GM18861 (cell line): ENCODE data around the gene RERE.
A peak's percentile ranks its signal among the peaks of the same experiment; 100 is the strongest.

Experiments used
- ATAC-seq: cut with Tn5 transposase; IDR thresholded peaks from one replicate; pipeline ENCODE4 v1.9.1; 2021; ENCODE audit not compliant: unreplicated experiment

Gene RERE

DNA sequence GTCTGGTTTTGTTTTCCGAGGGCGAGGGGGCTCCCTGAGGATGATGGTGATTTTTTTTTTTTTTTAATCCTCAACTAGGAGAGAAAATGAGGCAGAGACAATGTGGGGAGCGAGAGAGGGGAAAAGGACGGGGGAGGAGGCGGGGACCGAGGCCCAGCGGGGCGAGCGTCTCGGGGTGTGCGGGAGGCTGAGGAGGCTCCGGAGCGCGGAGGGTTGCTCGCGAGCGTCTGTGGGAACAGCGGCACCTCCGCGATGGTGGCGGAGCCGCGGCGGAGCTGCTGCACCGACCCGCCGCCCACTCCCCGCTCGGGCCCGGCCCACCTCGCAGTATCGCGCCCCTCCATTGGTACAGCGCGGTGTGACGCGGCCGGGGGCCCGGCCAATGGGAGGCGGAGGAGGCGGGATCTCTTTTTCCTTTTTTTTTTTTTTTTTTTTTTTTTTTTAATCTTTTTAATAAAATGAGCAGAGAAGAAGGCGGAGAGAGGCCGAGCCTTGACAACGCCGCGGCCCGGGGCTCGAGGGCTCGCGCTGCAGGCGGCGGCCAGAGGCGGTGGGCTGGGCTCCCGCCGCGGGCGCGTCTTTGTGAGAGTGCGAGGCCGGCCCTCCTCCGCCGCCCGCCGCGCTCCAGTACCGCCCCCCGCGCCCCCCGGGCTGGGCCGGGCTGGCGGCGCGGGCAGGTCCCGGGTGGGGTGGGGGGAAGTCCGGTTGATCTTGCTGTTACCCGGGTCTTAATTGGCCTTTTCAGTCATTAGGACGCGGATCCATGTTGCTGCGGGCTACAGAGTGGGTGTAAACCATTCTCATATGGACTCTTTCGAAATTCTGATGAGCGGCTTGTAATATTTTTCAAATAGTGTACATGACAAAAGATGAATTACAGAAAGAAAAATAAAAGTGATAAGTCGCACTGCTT, at the start of gene RERE:
TSS of gene RERE (minus strand) at position 229 of the 913 bp plus-strand sequence.
- peak; percentile 83 for ATAC-seq

DNA sequence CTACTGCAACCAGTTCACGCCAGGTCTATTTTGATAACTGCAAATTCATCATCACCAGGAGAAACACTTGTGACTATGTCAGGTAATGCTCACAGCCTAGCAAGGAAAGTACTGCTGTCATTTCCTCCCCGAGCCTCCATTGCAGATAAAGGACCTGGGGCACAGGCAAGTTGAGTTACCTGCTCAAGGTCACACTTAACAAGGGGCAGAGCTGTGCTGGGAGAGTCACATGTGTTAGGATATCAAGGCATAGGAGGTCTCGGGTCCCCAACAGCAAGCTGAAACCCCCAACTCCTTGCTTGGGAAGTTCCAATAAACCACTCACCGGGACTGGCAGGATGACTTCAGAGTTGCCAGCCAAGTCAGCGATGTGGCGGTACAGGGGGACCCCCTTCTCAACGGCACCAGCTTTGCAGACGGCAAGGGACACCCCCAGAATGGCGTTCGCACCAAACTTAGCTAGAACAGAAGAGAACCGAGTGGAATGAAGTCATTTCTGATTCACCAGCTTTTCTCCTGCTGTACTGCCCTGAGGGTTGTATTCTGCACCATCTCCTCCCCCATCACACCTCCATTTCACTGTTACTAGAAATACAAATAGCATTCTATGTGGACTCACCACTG, 49.5 kb upstream of the RERE start:
- ATAC-seq: no peak

DNA sequence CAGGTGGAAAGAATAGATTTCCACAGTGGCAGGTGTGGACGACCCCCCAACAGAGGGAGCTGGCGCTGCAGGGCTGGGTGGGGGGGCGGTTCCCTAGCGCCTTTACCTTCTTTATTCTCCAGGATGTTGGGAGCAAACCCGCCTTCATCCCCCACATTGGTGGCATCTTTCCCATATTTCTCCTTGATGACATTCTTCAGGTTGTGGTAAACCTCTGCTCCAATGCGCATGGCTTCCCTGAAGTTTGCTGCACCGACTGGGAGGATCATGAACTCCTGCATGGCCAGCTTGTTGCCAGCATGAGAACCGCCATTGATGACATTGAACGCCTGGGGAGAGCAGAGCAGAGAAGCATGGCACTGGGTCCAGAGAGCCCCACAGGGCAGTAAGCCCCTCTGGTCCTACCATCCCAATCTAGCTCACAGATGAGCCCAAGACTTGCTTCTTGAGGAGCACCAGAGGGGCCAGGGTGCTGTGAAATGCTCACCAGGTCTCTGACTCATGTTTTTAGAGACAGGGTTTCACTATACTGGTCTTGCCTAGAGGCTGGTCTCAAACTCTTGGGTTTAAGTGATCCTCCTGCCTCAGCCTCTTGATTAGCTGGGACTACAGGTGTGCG, 48.8 kb upstream of the RERE start:
- ATAC-seq: no peak

DNA sequence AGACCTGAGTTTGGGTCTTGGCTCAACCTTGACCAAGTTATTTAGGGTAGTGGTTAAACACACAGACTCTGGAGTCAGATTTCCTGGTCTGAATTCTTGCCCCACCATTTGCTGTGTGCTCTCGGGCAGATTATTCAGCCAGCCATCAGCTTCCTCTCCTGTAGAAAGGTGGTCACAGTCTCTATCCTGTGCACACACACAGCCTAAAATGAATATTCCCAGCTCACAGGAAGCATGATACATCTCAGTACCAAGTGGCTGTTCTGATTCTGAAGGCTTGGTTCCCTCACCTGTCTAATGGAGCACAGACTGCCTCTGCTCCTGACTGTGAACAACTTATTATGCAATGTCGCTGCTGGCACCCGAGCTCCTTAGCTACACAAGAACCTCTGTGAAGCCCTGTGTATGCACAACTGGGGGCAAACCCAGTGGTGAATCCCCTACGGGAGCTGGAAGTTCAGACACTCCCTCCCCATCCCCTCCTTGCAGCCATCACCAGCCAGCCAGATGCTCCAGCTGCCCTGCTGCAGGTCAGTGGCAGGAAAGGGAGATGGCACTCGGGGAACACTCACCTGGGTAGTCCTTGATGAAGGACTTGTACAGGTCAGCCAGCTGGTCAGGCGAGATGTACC, 47.4 kb upstream of the RERE start:
- ATAC-seq: no peak

DNA sequence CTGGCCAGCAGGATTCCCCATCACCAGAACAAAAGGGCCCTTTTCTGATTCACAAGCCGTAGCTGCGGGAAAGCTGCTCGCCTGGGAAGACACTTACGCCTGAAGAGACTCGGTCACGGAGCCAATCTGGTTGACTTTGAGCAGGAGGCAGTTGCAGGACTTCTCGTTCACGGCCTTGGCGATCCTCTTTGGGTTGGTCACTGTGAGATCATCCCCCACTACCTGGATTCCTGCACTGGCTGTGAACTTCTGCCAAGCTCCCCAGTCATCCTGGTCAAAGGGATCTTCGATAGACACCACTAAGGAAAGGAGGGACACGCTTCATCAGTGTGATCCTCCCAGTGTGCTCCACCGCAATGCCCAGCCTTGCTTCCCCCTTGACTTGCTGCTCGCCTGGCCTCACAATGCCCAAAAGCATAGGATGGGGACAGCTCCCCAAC, 46.4 kb upstream of the RERE start:
- ATAC-seq: no peak

DNA sequence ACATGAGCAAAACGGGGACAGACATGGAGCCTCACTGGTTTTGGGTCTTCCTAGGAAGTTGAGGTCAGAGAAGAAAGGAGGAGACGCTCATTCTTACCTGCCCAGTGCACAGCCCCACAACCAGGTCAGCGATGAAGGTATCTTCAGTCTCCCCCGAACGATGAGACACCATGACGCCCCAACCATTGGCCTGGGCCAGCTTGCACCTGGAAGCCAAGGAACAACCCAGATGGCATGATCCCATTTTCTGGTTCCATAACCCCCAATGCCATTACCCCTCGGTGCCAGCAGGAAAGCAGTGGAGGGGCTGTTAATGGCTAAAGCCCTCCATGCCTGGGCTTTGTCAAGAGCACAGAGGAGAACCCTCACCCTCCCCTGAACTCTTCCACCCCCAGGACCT, 45.7 kb upstream of the RERE start:
- ATAC-seq: no peak

DNA sequence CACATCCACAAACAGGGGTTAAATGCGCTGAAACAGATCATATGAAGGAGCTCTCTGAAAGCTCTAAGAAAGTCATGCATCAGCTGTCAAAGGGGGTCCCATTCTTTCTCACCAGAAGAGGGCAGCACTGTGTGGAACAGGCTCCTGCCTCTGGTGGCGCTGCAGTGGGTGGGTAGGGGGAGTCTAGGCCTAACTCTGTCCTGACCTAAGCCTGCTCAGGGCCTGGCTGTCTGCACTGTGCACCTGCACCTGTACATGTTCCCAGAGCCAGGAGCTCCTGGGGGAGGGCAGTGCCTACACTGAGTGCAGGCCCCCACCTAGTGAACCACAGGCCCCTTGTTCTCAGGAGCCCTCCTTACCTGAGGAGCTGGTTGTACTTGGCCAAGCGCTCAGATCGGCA, 45.1 kb upstream of the RERE start:
- ATAC-seq: no peak

DNA sequence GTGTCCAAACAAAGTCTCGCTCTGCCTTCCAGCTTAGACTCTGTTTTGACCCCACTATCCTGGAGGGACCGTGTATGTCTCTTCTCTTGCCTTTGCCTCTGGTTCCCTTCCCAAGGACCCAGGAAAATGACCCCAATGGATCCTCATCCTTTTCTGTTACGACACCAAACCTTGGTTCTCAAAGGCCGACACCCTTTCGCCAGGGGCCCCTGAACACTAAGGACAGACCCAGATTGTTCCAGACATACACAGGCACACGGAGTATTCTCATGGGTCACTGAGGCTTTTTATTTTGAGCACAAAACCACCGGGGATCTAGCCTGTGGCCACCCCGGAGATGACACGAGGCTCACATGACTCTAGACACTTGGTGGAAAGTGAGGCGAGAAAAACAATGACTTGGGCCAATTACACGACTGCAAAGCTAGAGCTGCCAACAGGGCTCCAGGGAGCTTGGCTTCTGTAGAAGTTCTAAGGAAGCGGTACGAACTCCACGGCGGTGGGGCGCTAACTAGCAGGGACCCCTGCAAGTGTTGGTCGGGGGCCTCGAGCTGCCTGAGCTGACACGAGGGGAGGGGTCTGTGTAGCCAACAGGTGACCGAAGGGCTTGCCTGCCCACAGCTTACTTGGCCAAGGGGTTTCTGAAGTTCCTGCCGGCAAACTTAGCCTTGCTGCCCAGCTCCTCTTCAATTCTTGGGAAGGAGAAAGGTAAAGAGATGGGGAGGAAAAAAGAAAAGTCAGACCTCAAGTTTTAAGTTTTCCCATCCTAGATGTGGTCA, 43.5 kb upstream of the RERE start:
- ATAC-seq: no peak

DNA sequence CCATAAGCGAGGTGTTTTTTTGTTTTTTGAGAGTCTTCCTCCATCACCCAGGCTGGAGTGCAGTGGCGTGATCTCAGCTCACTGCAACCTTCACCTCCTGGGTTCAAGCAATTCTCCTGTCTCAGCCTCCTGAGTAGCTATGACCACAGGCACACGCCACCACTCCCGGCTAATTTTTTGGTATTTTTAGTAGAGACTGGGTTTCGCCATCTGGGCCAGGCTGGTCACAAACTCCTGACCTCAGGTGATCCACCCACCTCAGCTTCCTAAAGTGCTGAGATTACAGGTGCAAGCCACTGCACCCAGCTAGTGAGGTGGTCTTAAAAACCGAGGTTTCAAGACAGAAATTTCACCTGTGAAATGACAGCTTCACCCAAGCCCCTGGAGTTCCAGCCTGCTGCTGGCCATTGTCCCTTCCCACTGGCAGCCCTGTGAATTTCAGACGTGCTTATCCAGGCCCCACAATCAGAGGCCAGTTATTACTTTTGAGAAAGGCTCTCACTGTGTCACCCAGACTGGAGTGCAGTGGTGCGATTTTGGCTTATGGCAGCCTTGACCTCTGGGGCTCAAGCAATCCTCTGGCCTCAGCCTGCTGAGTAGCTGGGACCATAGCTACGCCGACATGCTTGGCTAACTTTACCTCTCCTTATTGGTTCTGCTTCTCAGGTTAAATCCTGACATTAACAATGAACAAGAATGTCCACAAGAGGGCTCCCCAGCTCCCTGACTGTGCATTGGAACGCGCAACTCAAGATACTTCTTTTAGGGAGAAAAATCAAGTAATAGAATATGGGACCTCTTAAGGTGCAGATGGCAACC, 41.7 kb upstream of the RERE start:
- peak; percentile 42 for ATAC-seq

DNA sequence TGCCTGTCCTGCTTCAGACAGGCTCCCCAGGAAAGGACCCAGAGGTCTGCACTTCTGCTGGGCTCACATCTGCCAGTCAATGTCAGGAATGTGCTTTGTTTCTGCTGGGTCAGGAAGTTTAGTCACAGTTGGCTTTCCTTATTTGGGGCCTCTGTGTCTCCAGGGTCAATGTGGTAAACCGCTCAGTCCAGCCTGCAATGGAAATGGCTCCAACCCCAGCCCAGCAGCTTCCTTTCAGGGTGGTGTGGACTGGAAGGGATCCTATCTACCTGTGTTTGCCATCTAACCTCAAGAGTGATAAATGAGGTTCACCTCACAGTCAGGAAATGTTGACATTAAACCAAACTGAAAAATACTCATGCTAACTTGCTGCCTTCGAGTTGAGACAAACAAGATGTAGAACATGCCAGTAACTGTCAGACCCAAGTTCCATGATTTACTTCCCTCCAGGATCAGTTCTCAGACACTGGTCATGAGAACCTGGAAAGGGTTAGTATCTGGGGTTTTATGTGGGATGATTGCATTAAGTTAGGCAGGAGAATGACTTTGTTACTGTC, 40.8 kb upstream of the RERE start:
- ATAC-seq: no peak

DNA sequence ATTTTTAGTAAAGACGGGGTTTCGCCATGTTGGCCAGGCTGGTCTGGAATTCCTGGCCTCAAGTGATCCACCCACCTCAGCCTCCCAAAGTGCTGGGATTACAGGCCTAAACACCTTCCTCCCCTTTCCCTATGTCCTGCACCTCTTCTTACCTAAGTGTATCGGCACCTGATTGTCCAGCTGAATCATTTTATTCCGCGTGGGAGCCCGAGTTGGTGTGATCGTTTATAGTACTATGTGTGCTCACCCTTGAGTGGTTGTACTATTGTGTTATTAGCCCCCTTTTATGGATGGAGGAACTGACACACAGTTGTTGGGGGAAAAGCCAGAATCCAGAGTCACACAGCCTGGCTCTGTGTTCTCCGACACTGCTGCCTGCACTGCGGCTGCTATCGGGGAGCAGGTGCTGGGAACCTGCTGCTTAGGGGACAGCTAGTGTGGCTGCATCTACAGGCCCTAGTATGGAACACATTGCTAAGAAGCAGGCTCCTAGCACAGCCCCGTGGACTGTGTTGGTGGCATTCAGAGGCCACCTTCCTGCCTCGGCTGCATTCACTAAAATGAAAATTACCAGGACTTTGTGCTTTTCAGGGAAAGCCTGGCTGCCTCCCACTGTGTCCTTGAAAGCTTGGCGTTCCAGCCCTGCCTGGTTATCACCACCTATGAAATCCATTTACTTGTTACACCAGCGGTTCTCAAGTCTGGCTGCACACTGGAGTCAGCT, 39.4 kb upstream of the RERE start:
- no peak for ATAC-seq

DNA sequence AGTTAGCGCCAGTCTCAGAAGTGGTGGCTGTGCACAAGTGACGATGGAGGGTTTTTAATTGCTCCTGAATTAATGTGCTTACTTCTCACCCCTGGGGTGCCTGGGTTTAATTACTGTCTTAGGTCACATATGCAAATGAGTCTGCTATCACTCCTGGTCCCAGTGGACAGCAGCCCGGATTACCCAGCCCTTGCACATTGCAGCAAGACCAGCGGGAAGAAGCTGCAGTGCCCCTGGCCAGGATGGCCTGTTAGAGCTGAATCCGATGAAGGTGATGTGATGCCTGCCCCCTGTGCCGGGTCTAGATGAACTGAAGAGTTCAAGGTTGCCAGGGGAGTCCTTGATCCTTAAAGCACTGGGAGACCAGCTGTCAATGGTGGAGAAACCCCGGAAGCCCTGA, 36.8 kb upstream of the RERE start:
- no peak for ATAC-seq

DNA sequence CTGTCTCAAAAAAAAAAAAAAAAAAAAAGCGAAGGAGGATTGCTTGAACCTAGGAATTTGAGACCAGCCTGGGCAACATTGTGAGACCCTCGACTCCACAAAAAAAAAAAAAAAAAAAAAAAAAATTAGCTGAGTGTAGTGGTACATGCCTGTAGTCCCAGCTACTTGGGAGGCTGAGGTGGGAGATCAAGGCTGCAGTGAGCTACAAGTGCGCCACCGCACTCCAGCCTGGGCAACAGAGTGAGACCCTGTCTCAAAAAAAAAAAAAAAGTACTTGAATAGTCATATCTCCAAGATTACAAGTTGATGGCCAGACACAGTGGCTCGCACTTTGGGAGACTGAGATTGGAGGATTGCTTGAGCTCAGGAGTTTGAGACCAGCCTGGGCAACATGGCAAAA, 33.6 kb upstream of the RERE start:
- ATAC-seq: no peak

DNA sequence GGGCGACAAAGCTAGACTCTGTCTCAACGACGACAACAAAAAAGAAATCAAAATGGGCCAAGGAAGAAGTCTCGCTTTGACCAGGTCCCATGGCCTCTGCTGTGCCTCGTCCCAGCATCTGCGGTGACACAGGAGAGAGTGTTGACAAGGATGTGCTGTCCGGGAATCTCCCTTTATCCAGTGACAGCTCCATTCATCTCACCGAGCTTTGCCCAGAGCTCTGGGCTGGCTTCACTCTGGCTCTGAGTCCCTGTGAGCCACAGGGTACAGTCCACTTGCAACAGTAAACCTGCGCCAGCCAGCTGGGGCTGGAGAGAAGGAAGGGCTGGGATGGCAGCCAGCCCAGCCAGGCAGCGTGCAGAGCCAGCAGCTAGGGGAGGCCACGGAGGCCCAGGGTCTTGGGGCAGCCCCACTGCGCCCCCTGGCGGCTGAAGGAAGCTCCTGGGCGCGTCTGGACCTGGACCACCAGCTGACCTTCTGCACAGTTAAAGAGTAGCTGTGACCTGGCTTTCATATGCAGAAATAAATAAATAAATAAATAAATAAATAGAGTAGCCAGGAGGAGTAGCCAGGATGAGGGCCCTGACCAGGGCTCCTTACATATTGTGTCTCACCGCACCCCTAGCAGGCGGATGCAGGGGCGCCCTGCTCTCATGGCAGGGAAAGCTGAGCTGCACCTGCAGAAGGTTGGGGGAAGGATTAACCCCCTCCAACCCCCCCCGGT, 31.4 kb upstream of the RERE start:
- no peak for ATAC-seq

DNA sequence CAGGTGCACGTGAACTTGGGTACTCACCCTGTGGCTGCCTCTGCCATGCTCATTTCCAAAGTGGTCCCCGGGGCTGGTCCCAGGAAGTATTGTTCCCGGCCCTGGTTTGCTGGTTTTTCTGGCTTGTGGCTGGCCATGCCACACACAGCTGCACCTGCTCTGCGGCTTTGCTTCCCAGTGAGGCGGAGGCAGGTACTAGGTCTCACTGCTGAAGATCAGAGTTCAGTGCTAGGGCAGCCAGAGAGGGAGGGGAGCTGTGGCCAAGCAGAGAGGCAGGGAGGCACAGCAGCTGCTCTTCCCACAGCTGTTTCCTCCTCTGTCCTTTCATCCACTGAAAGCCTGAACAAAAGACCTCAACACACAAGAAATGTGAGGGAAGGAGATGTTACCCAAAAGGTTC, 30.6 kb upstream of the RERE start:
- ATAC-seq: no peak

DNA sequence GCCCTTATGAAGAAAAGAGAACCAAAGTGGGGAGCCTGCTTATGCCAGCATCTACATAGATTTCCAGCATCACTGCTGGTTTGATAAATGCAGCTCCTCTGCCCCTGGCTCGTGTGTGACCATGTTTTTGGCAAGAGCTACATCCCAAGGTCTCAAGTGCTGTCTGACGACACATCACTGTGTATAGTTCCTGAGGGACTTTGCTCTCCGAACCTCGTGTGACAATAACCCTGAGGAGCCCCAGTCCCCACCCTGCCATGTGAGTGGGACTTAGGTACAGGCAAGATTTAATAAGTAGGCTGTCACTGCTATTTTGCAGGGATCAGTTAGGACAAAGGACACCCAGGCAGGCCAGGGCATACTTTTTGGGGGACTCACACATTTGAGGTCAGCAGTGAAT, 28.8 kb upstream of the RERE start:
- no peak for ATAC-seq

DNA sequence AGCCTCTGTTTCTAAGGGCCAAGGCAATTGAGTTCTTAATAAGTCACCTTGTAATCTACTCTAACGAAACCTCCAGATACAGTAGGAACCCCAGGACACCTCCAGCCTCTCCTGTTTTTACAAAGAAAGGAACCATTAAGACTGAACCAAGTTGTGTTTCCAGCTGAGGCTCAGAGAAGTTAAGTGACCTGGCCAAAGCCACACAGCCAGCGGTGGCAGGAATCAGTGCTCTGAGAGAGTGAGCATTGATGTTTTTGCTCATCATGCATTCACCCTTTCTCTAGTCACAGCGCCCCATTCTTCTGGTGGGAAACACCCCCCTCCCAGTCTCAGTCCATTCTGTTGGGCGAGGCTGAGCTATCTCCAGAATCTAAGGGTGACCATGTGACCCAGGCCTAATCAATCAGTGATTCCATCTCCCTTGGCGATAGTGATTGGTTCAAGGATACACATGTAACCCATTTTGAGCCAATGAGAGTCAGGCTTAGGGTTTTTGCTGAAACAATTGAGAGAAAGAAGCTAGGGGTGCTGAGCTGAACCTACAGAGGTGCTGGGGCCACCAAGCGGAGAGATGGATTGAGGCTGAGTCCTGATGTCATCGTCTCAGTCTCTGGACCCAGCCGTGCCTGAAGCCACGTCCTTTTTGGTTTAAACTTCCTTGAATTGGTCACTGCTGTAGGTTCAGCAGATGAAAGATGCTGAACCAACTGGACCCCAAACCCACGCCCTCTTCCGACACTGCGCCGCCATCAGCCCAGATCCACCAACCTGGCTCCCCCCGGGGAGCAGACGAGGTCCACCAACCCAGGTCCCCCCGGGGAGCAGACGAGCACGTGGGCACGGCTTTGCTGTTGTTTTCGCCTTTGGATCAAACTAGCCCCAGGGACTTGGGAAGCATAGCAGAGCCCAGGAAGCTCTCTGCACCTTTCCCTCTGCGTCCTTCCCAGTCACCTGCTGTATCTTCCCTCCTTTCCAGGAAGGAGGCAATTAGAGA, 28.0 kb upstream of the RERE start:
- ATAC-seq: no peak
